K562 (cell line): ENCODE data around the gene NUCB2. TPM values are rescaled to one million over a fixed set of nuclear protein-coding genes. Genes with fewer than 3 reads are reported as not detected.

ENCODE experiments used
- ASH1L ChIP-seq: fragments of 450-650 bp; IDR thresholded peaks from 2 replicates; pipeline ENCODE4 v1.6.1; 2018; ENCODE audit warnings: borderline replicate concordance, mild to moderate bottlenecking, low read depth; ENCODE audit not compliant: partially characterized antibody
- ATF3 ChIP-seq, 2 experiments: fragments of 450-650 bp in 1 of 2; sonication (generic) in 1 of 2; formaldehyde crosslinking in 1 of 2; IDR thresholded peaks in 1 of 2; conservative IDR thresholded peaks in 1 of 2; 2 replicates each; pipeline versions ENCODE4 v1.6.1 to v1.8.1; 2016 to 2023; ENCODE audit warnings: mild to moderate bottlenecking in 2 of 2, moderate library complexity in 2 of 2, inconsistent platforms in 1 of 2, missing genetic modification reagents in 1 of 2
- CHD4 ChIP-seq: fragments of 200-600 bp; sonication (generic); IDR thresholded peaks from 3 replicates; pipeline ENCODE4 v1.6.1; 2012; ENCODE audit warnings: low read depth, mild to moderate bottlenecking, mixed read lengths, low read length, inconsistent platforms; ENCODE audit not compliant: insufficient read depth, insufficient replicate concordance, poor library complexity, severe bottlenecking
- DACH1 ChIP-seq: fragments of 450-650 bp; IDR thresholded peaks from 2 replicates; pipeline ENCODE4 v1.6.1; 2018; ENCODE audit not compliant: partially characterized antibody
- E2F1 ChIP-seq: sonication (generic); formaldehyde crosslinking; IDR thresholded peaks from 2 replicates; pipeline ENCODE4 v1.8.1; 2023; ENCODE audit warnings: mild to moderate bottlenecking, missing genetic modification reagents, moderate library complexity
- E2F3 ChIP-seq: fragments of 250-450 bp; sonication (Bioruptor Pico); IDR thresholded peaks from 2 replicates; pipeline ENCODE4 v1.4.0; 2020; ENCODE audit warnings: mild to moderate bottlenecking
- ELF2 ChIP-seq: fragments of 250-450 bp; sonication (Bioruptor Pico); IDR thresholded peaks from 2 replicates; pipeline ENCODE4 v1.5.0; 2021; ENCODE audit warnings: mild to moderate bottlenecking
- HDGF ChIP-seq: fragments of 450-650 bp; IDR thresholded peaks from 2 replicates; pipeline ENCODE4 v1.6.1; 2016
- HINFP ChIP-seq: fragments of 450-650 bp; conservative IDR thresholded peaks from 2 replicates; pipeline ENCODE4 v1.6.1; 2016; ENCODE audit warnings: missing genetic modification characterization, low read depth, mild to moderate bottlenecking, control low read depth, missing compliant biosample characterization
- MECOM ChIP-seq: fragments of 250-450 bp; sonication (Bioruptor Pico); IDR thresholded peaks from 2 replicates; pipeline ENCODE4 v1.8.0; 2022; ENCODE audit warnings: inconsistent platforms
- NFIX ChIP-seq: fragments of 250-450 bp; sonication (Bioruptor Pico); IDR thresholded peaks from 2 replicates; pipeline ENCODE4 v1.4.0; 2020; ENCODE audit warnings: low read depth, mild to moderate bottlenecking, moderate library complexity
- NFYB ChIP-seq: IDR thresholded peaks from 2 replicates; pipeline ENCODE4 v1.6.1; 2011; ENCODE audit warnings: mild to moderate bottlenecking, moderate library complexity; ENCODE audit not compliant: insufficient read length; ENCODE audit errors: extremely low read depth
- PATZ1 ChIP-seq: fragments of 250-450 bp; sonication (Bioruptor Pico); IDR thresholded peaks from 2 replicates; pipeline ENCODE4 v1.5.0; 2020; ENCODE audit warnings: mild to moderate bottlenecking, borderline replicate concordance
- PPARD ChIP-seq: fragments of 250-450 bp; sonication (Bioruptor Pico); IDR thresholded peaks from 2 replicates; pipeline ENCODE4 v1.8.0; 2022; ENCODE audit warnings: inconsistent platforms, mild to moderate bottlenecking, moderate library complexity
- SIN3A ChIP-seq, 2 experiments: fragments of 150-350 bp in 1 of 2; IDR thresholded peaks; 2 replicates each; pipeline ENCODE4 v1.6.1; 2011 to 2016; ENCODE audit warnings: borderline replicate concordance in 2 of 2, low read depth in 2 of 2, low read length in 2 of 2, mild to moderate bottlenecking in 2 of 2, moderate library complexity in 2 of 2; ENCODE audit not compliant: control insufficient read depth in 1 of 2
- SRSF3 ChIP-seq: fragments of 200-400 bp; formaldehyde crosslinking; IDR thresholded peaks from 2 replicates; pipeline ENCODE4 v1.6.1; 2016; ENCODE audit warnings: mild to moderate bottlenecking, low read length, moderate library complexity; ENCODE audit not compliant: insufficient read depth
- ZBTB34 ChIP-seq: fragments of 250-450 bp; sonication (Bioruptor Pico); IDR thresholded peaks from 2 replicates; pipeline ENCODE4 v1.8.0; 2021; ENCODE audit warnings: mild to moderate bottlenecking, moderate library complexity
- ZNF121 ChIP-seq: sonication (generic); formaldehyde crosslinking; conservative IDR thresholded peaks from 2 replicates; pipeline ENCODE4 v1.8.0; 2022; ENCODE audit warnings: missing genetic modification reagents
- ZNF217 ChIP-seq: sonication (generic); formaldehyde crosslinking; IDR thresholded peaks from 2 replicates; pipeline ENCODE4 v1.8.0; 2022; ENCODE audit warnings: mild to moderate bottlenecking, missing genetic modification reagents
- polyA plus RNA-seq, 8 experiments: library from polyadenylated mRNA; depleted of rRNA in 4 of 8; stranded (reverse) in 5 of 8; unstranded in 3 of 8; fragments of >200 nt; fragmentation: Nextera tagmentation in 2 of 8; fragmentation: Illumina TruSeq in 1 of 8; extraction: Ambion mirVana in 2 of 8; extraction: Trizol in 1 of 8; gene quantifications; 2 replicates each; pipeline versions ENCODE4 v1.2.1 to v1.2.3, GENCODE V29; 2011 to 2014; ENCODE audit warnings: inconsistent platforms in 1 of 8, missing spikeins in 1 of 8
- total RNA-seq, 7 experiments: library from RNA; depleted of rRNA in 6 of 7; stranded (reverse); fragments of >200 nt in 6 of 7; fragmentation: Illumina TruSeq in 2 of 7; extraction: Trizol in 2 of 7; gene quantifications; 2 replicates each; pipeline versions ENCODE4 v1.2.1 to v1.2.3, GENCODE V29; 2011 to 2021; ENCODE audit warnings: low replicate concordance in 1 of 7

NUCB2 gene
- total and polyA plus RNA-seq, 9 of the 15 experiments (the other 6 are each of a cell fraction or from before 2014, with no cell fraction given) = 54.0 to 108 (median 84.6) TPM

GRCh38 chr11:17276236-17277023 lies at the start of gene NUCB2 (continued):
- no peak for TF ChIP-seq ZNF121 (CRISPR knock-in tag)
- TF ChIP-seq ZBTB34 (CRISPR knock-in tag) = no peak
- TF ChIP-seq ELF2 = no peak
- peak; percentile 88 for TF ChIP-seq ASH1L
- TF ChIP-seq PPARD (CRISPR knock-in tag) = no peak
- no peak for TF ChIP-seq HINFP (tag)
- TF ChIP-seq ZNF217 = no peak
- TF ChIP-seq ATF3 (IDR thresholded peaks at IDR 0.05) = no peak
- TF ChIP-seq ATF3 (CRISPR knock-in tag; conservative IDR thresholded peaks at IDR 0.05) = no peak
- TF ChIP-seq SRSF3 = no peak
- no peak for TF ChIP-seq CHD4
- no peak for TF ChIP-seq DACH1
- TF ChIP-seq E2F1 (CRISPR knock-in tag) = peak; percentile 90; the same call in 1 of the 2 replicates
- peak; percentile 97 for TF ChIP-seq NFYB
- peak; percentile 95 for TF ChIP-seq E2F3 (CRISPR knock-in tag)
- no peak for TF ChIP-seq MECOM (CRISPR knock-in tag)
- no peak for TF ChIP-seq PATZ1
- TF ChIP-seq HDGF = no peak
- TF ChIP-seq SIN3A (IDR thresholded peaks at IDR 0.05; ENCODE audit: borderline replicate concordance in 2 of 2, control insufficient read depth in 1 of 2, low read depth in 2 of 2, low read length in 2 of 2) = no peak; a peak in 1 of 4 replicates
- TF ChIP-seq NFIX (CRISPR knock-in tag) = no peak
